ENCODE measurements around the gene LCN12. TPM values are rescaled to one million over a fixed set of nuclear protein-coding genes. Genes with fewer than 3 reads are reported as not detected.

LCN12 gene
- total and polyA plus RNA-seq, 12 donors = 0.74 to 17.9 (median 6.8) TPM

DNA sequence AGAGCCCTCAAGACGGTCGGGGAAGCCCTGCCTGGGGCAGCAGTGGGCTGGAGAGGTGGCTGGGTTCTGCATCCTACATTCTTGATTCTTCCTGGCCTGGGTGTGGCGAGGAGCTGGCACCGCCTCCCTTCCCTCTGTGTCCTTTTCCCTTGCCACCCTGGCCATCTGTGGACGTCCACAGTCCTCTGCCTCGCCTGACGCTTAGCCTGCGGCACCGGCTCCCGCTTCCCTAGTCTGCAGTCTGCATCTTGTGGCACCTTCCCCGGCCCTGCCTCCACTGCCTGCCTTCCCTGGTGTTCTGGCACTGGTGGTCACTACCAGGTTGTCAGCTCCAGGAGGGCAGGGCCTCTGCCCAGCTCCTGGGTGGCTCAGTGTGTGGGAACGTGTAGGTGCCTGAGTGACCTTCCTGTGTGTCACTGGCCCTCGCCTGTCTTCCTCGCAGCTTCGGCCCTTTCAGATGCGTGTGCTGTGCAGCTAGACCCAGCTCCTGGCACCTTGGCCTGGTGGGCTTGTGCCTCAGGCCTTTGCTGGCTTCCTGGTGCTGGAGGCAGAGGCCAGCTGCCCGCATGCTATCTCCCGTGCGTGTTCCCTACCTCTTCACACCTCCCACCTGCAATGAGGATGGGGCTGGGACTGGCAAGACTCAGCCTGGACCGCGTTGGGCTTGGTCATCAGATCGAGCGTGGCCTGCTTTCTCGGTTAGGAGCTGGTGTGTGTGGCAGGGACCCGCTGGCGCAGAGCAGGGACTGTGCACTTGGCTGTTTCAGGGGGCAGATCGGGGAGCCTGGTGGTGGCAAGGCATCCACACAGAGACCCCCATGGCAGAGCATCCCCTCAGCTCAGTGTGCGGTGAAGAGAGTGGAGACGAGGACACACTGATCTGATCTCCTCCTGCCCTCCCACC, 44.8 kb upstream of the LCN12 start:
- DNase-seq (no peak), ATAC-seq (no peak)
- no peak overlapping the region for H3K4me3 ChIP-seq
- 95% methylated on average over 29 of the region's 29 CpGs for WGBS, 2 donors
- no peaks in the 10 kb centered on the region for H3K27me3 ChIP-seq
- intact Hi-C loops (cut with DNase I) = no loop called here
- no peak overlapping the region for H3K27ac ChIP-seq
- H3K36me3 ChIP-seq = peaks cover 0 to 81% (median 9%) of the 10 kb centered on the region in 9 donors
- no peaks in the 10 kb centered on the region for H3K9me3 ChIP-seq
- no peak for TF ChIP-seq CTCF (IDR thresholded peaks at IDR 0.05)
- H3K4me1 ChIP-seq = peaks cover 9 to 34% (median 18%) of the 10 kb centered on the region in 9 donors

GRCh38 chr9:136910197-136910900, 41.7 kb upstream of the LCN12 start:
- intact Hi-C loops (cut with DNase I) = no loop called here
- no peak overlapping the region for H3K27ac ChIP-seq
- no peak for TF ChIP-seq CTCF (IDR thresholded peaks at IDR 0.05)
- ATAC-seq (no peak), DNase-seq (no peak)
- no peaks in the 10 kb centered on the region for H3K27me3 ChIP-seq
- H3K4me1 ChIP-seq = peaks cover 0 to 3% (median 0%) of the 10 kb centered on the region in 9 donors
- 95% methylated on average over 12 of the region's 12 CpGs for WGBS, 2 donors
- peaks cover 0 to 98% (median 13%) of the 10 kb centered on the region in 9 donors for H3K36me3 ChIP-seq
- H3K4me3 ChIP-seq = no peak overlapping the region
- H3K9me3 ChIP-seq = no peaks in the 10 kb centered on the region

DNA sequence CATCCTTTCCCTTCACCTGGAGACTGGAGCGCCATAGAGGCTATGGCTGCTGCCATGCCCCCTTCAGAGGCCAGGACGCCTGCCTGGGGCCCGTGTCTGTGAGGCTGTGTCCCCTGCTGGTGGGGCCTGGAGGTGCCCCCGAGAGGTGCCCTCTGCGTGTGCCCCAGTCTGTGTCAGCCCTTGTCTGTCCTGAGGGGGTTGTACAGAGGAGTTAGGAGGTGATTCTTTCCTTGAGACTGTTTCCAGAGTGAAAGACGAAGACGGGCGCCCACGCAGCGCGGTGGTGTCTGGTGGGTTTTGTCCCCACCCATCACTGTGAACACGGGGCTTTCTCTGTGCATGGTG, 41.2 kb upstream of the LCN12 start:
- no peaks in the 10 kb centered on the region for H3K9me3 ChIP-seq
- 91% methylated on average over 12 of the region's 12 CpGs for WGBS, 2 donors
- H3K4me1 ChIP-seq = no peaks in the 10 kb centered on the region
- no peak overlapping the region for H3K4me3 ChIP-seq
- DNase-seq = no peak
- ATAC-seq = peak in 1 of 8 donors; percentile 16
- intact Hi-C loops (cut with DNase I) = no loop called here
- no peaks in the 10 kb centered on the region for H3K27me3 ChIP-seq
- H3K27ac ChIP-seq = no peak overlapping the region
- TF ChIP-seq CTCF (IDR thresholded peaks at IDR 0.05) = peak in 1 of 9 donors; percentile 10
- H3K36me3 ChIP-seq = peaks cover 0 to 98% (median 13%) of the 10 kb centered on the region in 9 donors

DNA sequence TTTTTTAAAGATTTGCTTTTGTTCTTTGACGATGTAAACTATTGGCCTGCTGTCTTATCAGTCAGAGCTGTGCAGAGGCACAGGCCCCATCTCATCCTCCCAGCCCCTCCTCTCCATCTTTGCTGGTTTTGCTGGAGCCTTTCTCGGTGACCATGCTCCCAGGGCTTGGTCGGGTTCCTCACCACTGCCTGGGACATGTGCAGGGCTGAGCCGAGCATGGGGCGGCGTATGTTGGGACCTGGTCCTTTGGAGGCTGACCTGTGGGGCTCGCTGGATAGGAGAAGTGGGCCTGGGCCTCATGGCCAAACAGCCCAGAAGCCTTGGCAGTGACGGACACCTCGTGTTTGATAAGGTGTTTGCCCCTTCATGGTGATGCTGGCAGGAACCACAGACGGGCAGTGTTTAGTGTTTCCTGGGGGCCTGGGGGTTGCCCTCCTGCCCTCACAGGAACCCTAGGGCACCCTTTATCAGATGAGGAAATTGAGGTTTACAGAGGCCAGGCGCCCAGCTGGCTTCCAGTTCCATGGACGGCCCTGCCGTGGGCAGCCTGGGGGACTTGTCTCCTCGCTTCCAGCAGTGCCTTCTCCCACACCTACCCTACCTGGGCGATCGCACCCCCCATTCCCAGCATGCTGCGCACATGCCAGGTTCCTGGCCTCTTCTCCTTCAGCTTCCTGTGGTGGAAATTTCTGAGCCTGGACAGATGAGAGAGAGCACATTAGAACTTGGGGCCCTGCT, 38.2 kb upstream of the LCN12 start:
- intact Hi-C loops (cut with DNase I) = no loop called here
- DNase-seq (no peak), ATAC-seq (no peak)
- H3K27me3 ChIP-seq = no peaks in the 10 kb centered on the region
- 86 to 88% methylated on average over 17 of the region's 17 CpGs for WGBS, 2 donors
- H3K9me3 ChIP-seq = no peaks in the 10 kb centered on the region
- H3K36me3 ChIP-seq = peaks cover 0 to 98% (median 23%) of the 10 kb centered on the region in 9 donors
- no peaks in the 10 kb centered on the region for H3K4me1 ChIP-seq
- H3K4me3 ChIP-seq = no peak overlapping the region
- H3K27ac ChIP-seq = no peak overlapping the region
- TF ChIP-seq CTCF (IDR thresholded peaks at IDR 0.05) = no peak

All from heart right ventricle (tissue), 16 donors.